Astrocyte of the hippocampus (primary cell): ENCODE data around the gene TXNL4B.
A peak's percentile ranks its signal among the peaks of the same experiment; 100 is the strongest.

ENCODE experiments used
- DNase-seq: peaks from one replicate; pipeline ENCODE4 v3.0.0; 2011; ENCODE audit warnings: low read depth, low spot score

Gene TXNL4B

GRCh38 chr16:72093448-72094265, at the start of gene TXNL4B, which contains the start of gene DHX38:
TSS of gene TXNL4B (minus strand) at chr16:72093620. CDS start at chr16:72090749, 2,871 bp downstream.
TSS of gene DHX38 (plus strand) at chr16:72093847. CDS start at chr16:72096158, 2,311 bp downstream.
- DNase-seq: peak; percentile 99

- DNase-seq: no peak
Observed at GRCh38 chr16:72142476-72142875, 49.1 kb upstream of the TXNL4B start.

- no peak for DNase-seq
Observed at GRCh38 chr16:72139908-72140307, 46.5 kb upstream of the TXNL4B start.

- DNase-seq: no peak
Observed at GRCh38 chr16:72138064-72138572, 44.7 kb upstream of the TXNL4B start.

GRCh38 chr16:72137380-72138063, 44.1 kb upstream of the TXNL4B start:
- DNase-seq: no peak

GRCh38 chr16:72134507-72134906, 41.1 kb upstream of the TXNL4B start:
- no peak for DNase-seq

- DNase-seq: no peak
Observed at GRCh38 chr16:72132726-72133125, 39.3 kb upstream of the TXNL4B start.

- DNase-seq: no peak
Observed at GRCh38 chr16:72131036-72131435, 37.6 kb upstream of the TXNL4B start.

GRCh38 chr16:72129976-72130656, 36.7 kb upstream of the TXNL4B start:
- no peak for DNase-seq

GRCh38 chr16:72128701-72129100, 35.3 kb upstream of the TXNL4B start:
- DNase-seq: no peak

- DNase-seq: no peak
Observed at GRCh38 chr16:72126429-72126765, 33.0 kb upstream of the TXNL4B start.

GRCh38 chr16:72125635-72126428, 32.4 kb upstream of the TXNL4B start:
- no peak for DNase-seq

- DNase-seq: peak; percentile 88
Observed at GRCh38 chr16:72124761-72125634, 31.6 kb upstream of the TXNL4B start.

- DNase-seq: no peak
Observed at GRCh38 chr16:72124148-72124547, 30.7 kb upstream of the TXNL4B start.

- no peak for DNase-seq
Observed at GRCh38 chr16:72123426-72123825, 30.0 kb upstream of the TXNL4B start.

GRCh38 chr16:72122916-72123315, 29.5 kb upstream of the TXNL4B start:
- no peak for DNase-seq

- no peak for DNase-seq
Observed at GRCh38 chr16:72122308-72122707, 28.9 kb upstream of the TXNL4B start.

- DNase-seq: no peak
Observed at GRCh38 chr16:72120026-72120425, 26.6 kb upstream of the TXNL4B start.

GRCh38 chr16:72113616-72113945, 20.2 kb upstream of the TXNL4B start:
- DNase-seq: no peak

- DNase-seq: no peak
Observed at GRCh38 chr16:72112906-72113615, 19.6 kb upstream of the TXNL4B start.
